ENCODE data around the gene LDLRAD1. TPM values are rescaled to one million over a fixed set of nuclear protein-coding genes. Genes with fewer than 3 reads are reported as not detected.
"Not testable (repeated sequence)": the region's sequence is repeated elsewhere in the genome, so short reads cannot be mapped to it uniquely, and the experiment has no call there.

Gene LDLRAD1
- total and polyA plus RNA-seq, 12 donors = 0.32 to 8.8 (median 1.3) TPM; not detected in 1

DNA sequence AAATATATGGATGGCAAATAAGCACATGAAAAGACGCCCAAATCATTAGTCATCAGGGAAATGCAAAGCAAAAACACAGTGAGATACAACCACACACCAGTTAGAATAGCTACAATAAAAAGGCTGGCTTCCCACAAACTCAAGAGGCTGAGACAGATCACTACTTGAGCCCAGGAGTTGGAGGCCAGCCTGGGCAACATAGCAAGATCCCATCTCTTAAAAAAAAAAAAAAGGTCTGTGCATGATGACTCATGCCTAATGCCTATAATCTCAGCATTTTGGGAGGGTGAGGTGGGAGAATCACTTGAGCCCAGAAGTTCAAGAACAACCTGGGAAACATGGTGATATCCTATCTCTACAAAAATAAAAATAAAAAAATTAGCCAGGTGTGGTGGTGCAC is 19.8 kb downstream of the LDLRAD1 start:
- intact Hi-C loops (cut with DNase I) = no loop called here
- H3K36me3 ChIP-seq (replicated peaks in 1 of 2) = no peaks in the 10 kb centered on the region

GRCh38 chr1:53995683-53996082 is 22.3 kb downstream of the LDLRAD1 start:
- intact Hi-C loops (cut with DNase I) = no loop called here
- WGBS, 4 donors = 83 to 89% (median 84%) methylated on average over 1 of the region's 1 CpG

More for the DNA sequence above, 19.8 kb downstream of the LDLRAD1 start:
- H3K9me3 ChIP-seq (replicated peaks in 1 of 3) = no peaks in the 10 kb centered on the region
- no peak for DNase-seq
- H3K4me3 ChIP-seq = no peak overlapping the region
- H3K27me3 ChIP-seq = no peaks in the 10 kb centered on the region
- TF ChIP-seq, protein P1, sequence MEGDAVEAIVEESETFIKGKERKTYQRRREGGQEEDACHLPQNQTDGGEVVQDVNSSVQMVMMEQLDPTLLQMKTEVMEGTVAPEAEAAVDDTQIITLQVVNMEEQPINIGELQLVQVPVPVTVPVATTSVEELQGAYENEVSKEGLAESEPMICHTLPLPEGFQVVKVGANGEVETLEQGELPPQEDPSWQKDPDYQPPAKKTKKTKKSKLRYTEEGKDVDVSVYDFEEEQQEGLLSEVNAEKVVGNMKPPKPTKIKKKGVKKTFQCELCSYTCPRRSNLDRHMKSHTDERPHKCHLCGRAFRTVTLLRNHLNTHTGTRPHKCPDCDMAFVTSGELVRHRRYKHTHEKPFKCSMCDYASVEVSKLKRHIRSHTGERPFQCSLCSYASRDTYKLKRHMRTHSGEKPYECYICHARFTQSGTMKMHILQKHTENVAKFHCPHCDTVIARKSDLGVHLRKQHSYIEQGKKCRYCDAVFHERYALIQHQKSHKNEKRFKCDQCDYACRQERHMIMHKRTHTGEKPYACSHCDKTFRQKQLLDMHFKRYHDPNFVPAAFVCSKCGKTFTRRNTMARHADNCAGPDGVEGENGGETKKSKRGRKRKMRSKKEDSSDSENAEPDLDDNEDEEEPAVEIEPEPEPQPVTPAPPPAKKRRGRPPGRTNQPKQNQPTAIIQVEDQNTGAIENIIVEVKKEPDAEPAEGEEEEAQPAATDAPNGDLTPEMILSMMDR (IDR thresholded peaks at IDR 0.05) = no peak
- no peak for TF ChIP-seq POLR2A (IDR thresholded peaks at IDR 0.05)
- H3K4me1 ChIP-seq (replicated peaks in 1 of 2) = no peaks in the 10 kb centered on the region
- 82 to 95% (median 84%) methylated on average over 1 of the region's 1 CpG for WGBS, 4 donors
- H3K27ac ChIP-seq = no peak overlapping the region

DNA sequence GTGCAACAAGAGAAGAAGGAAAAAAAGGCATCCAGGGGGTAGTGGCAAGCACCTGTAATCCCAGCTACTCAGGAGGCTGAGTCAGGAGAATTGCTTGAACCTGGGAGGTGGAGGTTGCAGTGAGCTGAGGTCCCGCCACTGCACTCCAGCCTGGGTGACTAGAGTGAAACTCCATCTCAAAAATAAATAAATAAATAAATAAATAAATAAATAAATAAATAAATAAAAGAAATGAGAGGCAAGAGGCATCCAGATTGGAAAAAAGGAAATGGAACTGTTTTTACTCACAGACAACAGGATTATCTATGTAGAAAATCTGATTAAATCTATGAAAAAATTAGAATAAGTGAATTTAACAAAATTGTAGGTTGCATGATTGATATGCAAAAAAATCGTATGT is 23.5 kb downstream of the LDLRAD1 start:
- DNase-seq; H3K27me3 ChIP-seq; H3K4me3 ChIP-seq; H3K36me3 ChIP-seq (replicated peaks in 1 of 2); H3K27ac ChIP-seq; H3K4me1 ChIP-seq (replicated peaks in 1 of 2); H3K9me3 ChIP-seq (replicated peaks in 1 of 3); intact Hi-C loops (cut with DNase I): not testable (repeated sequence)
- WGBS, 4 donors = 77 to 94% (median 88%) methylated on average over 2 of the region's 2 CpGs

More at GRCh38 chr1:53995683-53996082, 22.3 kb downstream of the LDLRAD1 start:
- Histone ChIP-seq H3K27ac (no peak overlapping the region), H3K4me3 (no peak overlapping the region), H3K36me3 (replicated peaks in 1 of 2) (no peaks in the 10 kb centered on the region), H3K9me3 (replicated peaks in 1 of 3) (no peaks in the 10 kb centered on the region), H3K27me3 (no peaks in the 10 kb centered on the region), H3K4me1 (replicated peaks in 1 of 2) (no peaks in the 10 kb centered on the region)
- TF ChIP-seq, protein P1 (IDR thresholded peaks at IDR 0.05) = no peak
- TF ChIP-seq POLR2A (IDR thresholded peaks at IDR 0.05) = no peak
- no peak for DNase-seq

DNA sequence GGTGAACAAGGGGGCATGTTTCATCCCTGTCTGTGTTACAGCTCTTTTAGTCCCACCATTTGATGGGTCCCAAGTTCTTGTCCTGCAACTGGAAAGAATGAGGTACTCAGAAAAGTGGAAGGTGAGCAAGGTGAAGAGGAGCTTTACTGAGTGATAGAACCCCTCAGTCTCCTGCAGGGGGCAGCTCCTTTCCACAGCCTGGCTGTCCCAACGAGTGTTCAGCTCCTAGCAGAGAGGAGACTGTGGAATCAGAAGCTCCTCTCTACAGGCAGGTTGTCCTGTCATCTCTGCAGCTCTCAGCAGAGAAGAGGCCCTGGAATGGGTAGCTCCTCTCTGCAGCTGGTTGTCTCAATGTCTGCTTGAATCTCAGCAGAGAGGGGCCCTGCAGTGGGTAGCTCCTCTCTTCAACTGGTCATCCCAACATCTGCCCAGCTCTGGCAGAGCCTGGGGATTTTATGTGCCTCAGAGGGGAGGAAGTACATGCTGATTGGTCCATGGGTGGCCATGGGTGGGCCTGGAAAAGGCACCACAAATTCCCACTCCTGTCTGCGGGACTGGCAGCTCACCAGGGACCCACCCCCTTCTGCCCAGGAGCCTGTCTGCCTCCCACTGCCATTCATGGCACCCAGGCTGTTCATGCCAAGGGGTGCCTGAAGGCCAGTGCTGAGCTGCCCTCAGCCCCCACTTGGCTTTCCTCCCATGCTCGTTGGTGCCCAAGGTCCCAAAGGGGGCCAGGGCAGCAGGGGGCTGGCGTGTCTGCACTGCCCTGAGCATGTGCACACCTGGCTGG is 25.7 kb downstream of the LDLRAD1 start:
- WGBS, 4 donors = 56 to 75% (median 70%) methylated on average over 2 to 4 of the region's 4 CpGs
- intact Hi-C loops (cut with DNase I) = no loop called here

More for the DNA sequence above, 25.7 kb downstream of the LDLRAD1 start:
- Histone ChIP-seq H3K27me3 (no peaks in the 10 kb centered on the region), H3K36me3 (replicated peaks in 1 of 2) (no peaks in the 10 kb centered on the region), H3K4me1 (replicated peaks in 1 of 2) (no peaks in the 10 kb centered on the region), H3K4me3 (no peak overlapping the region), H3K9me3 (replicated peaks in 1 of 3) (no peaks in the 10 kb centered on the region), H3K27ac (no peak overlapping the region)
- peak in 4 of 7 donors; percentile 28 to 53 (median 43) for DNase-seq
- TF ChIP-seq, protein P1 (IDR thresholded peaks at IDR 0.05) = peak in 3 of 6 experiments; percentile 9 to 38 (median 30)
- TF ChIP-seq POLR2A (IDR thresholded peaks at IDR 0.05) = no peak
